H1 (cell line): ENCODE data around the gene FGF12. TPM values are rescaled to one million over a fixed set of nuclear protein-coding genes. Genes with fewer than 3 reads are reported as not detected.
"Not testable (repeated sequence)": the region's sequence is repeated elsewhere in the genome, so short reads cannot be mapped to it uniquely, and the experiment has no call there.

Source experiments
- CTCF ChIA-PET: fragments of 300-600 bp; sonication (Branson Sonifier 250); formaldehyde crosslinking; loops from one replicate; lab custom pipeline; 2021; ENCODE audit not compliant: partially characterized antibody; lab: Charles Lee
- POLR2A ChIA-PET: fragments of 300-600 bp; sonication (Branson Sonifier 250); formaldehyde crosslinking; loops from one replicate; lab custom pipeline; 2021; ENCODE audit warnings: inconsistent platforms; ENCODE audit not compliant: partially characterized antibody; lab: Charles Lee
- DNase-seq, 2 experiments: peaks; one replicate each; pipeline versions ENCODE4 v3.0.0 to v3.0.0-alpha.2; 2010 to 2022; ENCODE audit warnings: low spot score in 2 of 2, low read depth in 1 of 2, mixed read lengths in 1 of 2
- FAIRE-seq: peaks from 2 replicates; lab custom pipeline; 2011; peaks lifted over from hg19 to GRCh38; lab: Jason Lieb, UNC
- H2AFZ ChIP-seq: 2 replicates; pipeline ENCODE4 v1.8.1; 2012; ENCODE audit warnings: low read length, inconsistent platforms
- H2AK5ac ChIP-seq: 2 replicates; pipeline ENCODE4 v1.6.1; 2013; ENCODE audit warnings: low read depth, low read length
- H2BK120ac ChIP-seq: replicated peaks from 2 replicates; pipeline ENCODE3; 2013; ENCODE audit warnings: low read depth, low read length, inconsistent platforms
- H2BK12ac ChIP-seq: 2 replicates; pipeline ENCODE4 v1.6.1; 2013; ENCODE audit warnings: low read depth, low read length
- H2BK15ac ChIP-seq: 2 replicates; pipeline ENCODE4 v1.6.1; 2013; ENCODE audit warnings: low read length
- H2BK20ac ChIP-seq: 2 replicates; pipeline ENCODE4 v1.6.1; 2013; ENCODE audit warnings: low read length
- H2BK5ac ChIP-seq: 2 replicates; pipeline ENCODE4 v1.6.1; 2013; ENCODE audit warnings: low read depth, low read length
- H3K14ac ChIP-seq: 2 replicates; pipeline ENCODE4 v1.6.1; 2013; ENCODE audit warnings: inconsistent platforms; ENCODE audit not compliant: insufficient read length
- H3K18ac ChIP-seq: 2 replicates; pipeline ENCODE4 v1.6.1; 2013; ENCODE audit warnings: low read length; ENCODE audit errors: extremely low read depth
- H3K23ac ChIP-seq: 2 replicates; pipeline ENCODE4 v1.6.1; 2013; ENCODE audit warnings: inconsistent platforms; ENCODE audit not compliant: insufficient read length
- H3K23me2 ChIP-seq: 2 replicates; pipeline ENCODE4 v1.6.1; 2013; ENCODE audit warnings: low read depth, low read length
- H3K27ac ChIP-seq: 2 replicates; pipeline ENCODE4 v1.6.1; 2011; ENCODE audit warnings: low read depth, low read length, inconsistent platforms
- H3K27me3 ChIP-seq, 4 experiments: replicated peaks in 1 of 4; 1 replicate in 1 of 4; 2 replicates in 3 of 4; pipeline versions ENCODE4 v1.6.1 to v1.8.1; 2011 to 2013; ENCODE audit warnings: low read length in 3 of 4, mild to moderate bottlenecking in 3 of 4, inconsistent platforms in 2 of 4, mixed read lengths in 2 of 4, moderate library complexity in 1 of 4; ENCODE audit not compliant: control insufficient read depth in 3 of 4, insufficient read depth in 3 of 4; ENCODE audit errors: extremely low read depth in 1 of 4
- H3K36me3 ChIP-seq, 4 experiments: 2 replicates each; pipeline versions ENCODE4 v1.6.1 to v1.8.1; 2011 to 2013; ENCODE audit warnings: mild to moderate bottlenecking in 4 of 4, low read length in 3 of 4, moderate library complexity in 2 of 4, control low read depth in 1 of 4, inconsistent platforms in 1 of 4; ENCODE audit not compliant: insufficient read depth in 4 of 4, control insufficient read depth in 2 of 4
- H3K4ac ChIP-seq: replicated peaks from 2 replicates; pipeline ENCODE3; 2013; ENCODE audit warnings: low read length, low read depth, mixed read lengths, inconsistent platforms; ENCODE audit not compliant: insufficient read length
- H3K4me1 ChIP-seq, 4 experiments: replicated peaks in 1 of 4; 1 replicate in 1 of 4; 2 replicates in 3 of 4; pipeline versions ENCODE4 v1.6.1 to v1.8.1; 2011 to 2013; ENCODE audit warnings: low read length in 3 of 4, inconsistent platforms in 2 of 4, mixed read lengths in 1 of 4; ENCODE audit not compliant: insufficient read depth in 4 of 4, control insufficient read depth in 3 of 4
- H3K4me2 ChIP-seq, 2 experiments: 2 replicates each; pipeline versions ENCODE4 v1.6.1 to v1.8.1; 2011 to 2013; ENCODE audit warnings: low read depth in 2 of 2, low read length in 2 of 2, control low read depth in 1 of 2, inconsistent platforms in 1 of 2, mild to moderate bottlenecking in 1 of 2; ENCODE audit not compliant: insufficient read depth in 1 of 2
- H3K4me3 ChIP-seq, 4 experiments: fragments of 200-600, 300-600 bp in 1 of 4; sonication (generic), shearing (Covaris generic), sonication (Bioruptor Twin) in 1 of 4; 2 replicates each; pipeline versions ENCODE4 v1.5.1 to v1.8.1; 2011 to 2016; ENCODE audit warnings: low read length in 4 of 4, low read depth in 3 of 4, control low read depth in 2 of 4, inconsistent platforms in 2 of 4, mild to moderate bottlenecking in 2 of 4, mixed read lengths in 1 of 4, moderate library complexity in 1 of 4; ENCODE audit not compliant: insufficient read depth in 2 of 4; ENCODE audit errors: extremely low read depth in 1 of 4
- H3K56ac ChIP-seq: replicated peaks from 2 replicates; pipeline ENCODE3; 2013; ENCODE audit warnings: low read depth, mild to moderate bottlenecking, mixed read lengths, low read length, inconsistent platforms; ENCODE audit not compliant: insufficient read length
- H3K79me1 ChIP-seq: 2 replicates; pipeline ENCODE4 v1.6.1; 2013; ENCODE audit warnings: low read depth, low read length, control low read depth
- H3K79me2 ChIP-seq, 2 experiments: 2 replicates each; pipeline versions ENCODE4 v1.6.1 to v1.8.1; 2012 to 2013; ENCODE audit warnings: low read length in 2 of 2, mild to moderate bottlenecking in 2 of 2, inconsistent platforms in 1 of 2; ENCODE audit not compliant: insufficient read depth in 2 of 2, control insufficient read depth in 1 of 2
- H3K9ac ChIP-seq, 4 experiments: replicated peaks in 1 of 4; 1 replicate in 1 of 4; 2 replicates in 3 of 4; pipeline versions ENCODE4 v1.6.1 to v1.8.1; 2011 to 2013; ENCODE audit warnings: low read depth in 3 of 4, low read length in 3 of 4, control low read depth in 2 of 4, mild to moderate bottlenecking in 2 of 4, moderate library complexity in 2 of 4, inconsistent platforms in 1 of 4; ENCODE audit errors: extremely low read depth in 1 of 4
- H3K9me3 ChIP-seq, 2 experiments: 2 replicates each; pipeline versions ENCODE4 v1.6.1 to v1.8.1; 2012 to 2013; ENCODE audit warnings: mild to moderate bottlenecking in 2 of 2, moderate library complexity in 2 of 2, control low read depth in 1 of 2, inconsistent platforms in 1 of 2, low read depth in 1 of 2, low read length in 1 of 2, mixed read lengths in 1 of 2; ENCODE audit not compliant: insufficient read depth in 2 of 2
- H4K20me1 ChIP-seq, 2 experiments: replicated peaks in 1 of 2; 2 replicates each; pipeline versions ENCODE3 to v1.8.1; 2011 to 2013; ENCODE audit warnings: inconsistent platforms in 2 of 2, low read length in 2 of 2, mild to moderate bottlenecking in 1 of 2; ENCODE audit not compliant: insufficient read depth in 2 of 2, control insufficient read depth in 1 of 2
- H4K5ac ChIP-seq: 2 replicates; pipeline ENCODE4 v1.6.1; 2013; ENCODE audit warnings: low read length, low read depth, mixed read lengths, inconsistent platforms; ENCODE audit not compliant: insufficient read length
- H4K8ac ChIP-seq: 2 replicates; pipeline ENCODE4 v1.8.0; 2013; ENCODE audit warnings: mild to moderate bottlenecking, moderate library complexity, low read length, inconsistent platforms; ENCODE audit not compliant: insufficient read depth; ENCODE audit errors: extremely low read depth
- H4K91ac ChIP-seq: replicated peaks from 2 replicates; pipeline ENCODE3; 2013; ENCODE audit warnings: low read length, mixed read lengths, inconsistent platforms; ENCODE audit not compliant: insufficient read length
- WGBS, 2 experiments: shearing (Covaris generic) in 1 of 2; methylation state at CpG; one replicate each; pipeline versions ENCODE4 v1.1.6 to v1.1.7; 2013 to 2015; ENCODE audit warnings: low lambda C conversion rate in 2 of 2, mixed read lengths in 2 of 2, inconsistent platforms in 1 of 2, low coverage in 1 of 2, missing lambda C conversion rate in 1 of 2; ENCODE audit not compliant: insufficient replicate concordance in 2 of 2, insufficient coverage in 1 of 2, insufficient read length in 1 of 2; ENCODE audit errors: extremely low coverage in 1 of 2, missing lambda C conversion rate in 1 of 2; 5-methylcytosine and 5-hydroxymethylcytosine counted together
- polyA plus RNA-seq, 7 experiments: library from polyadenylated mRNA; depleted of rRNA in 3 of 7; stranded (reverse) in 5 of 7; unstranded in 2 of 7; fragments of >200 nt in 5 of 7; fragments of 200-250 nt in 2 of 7; gene quantifications; 1 replicate in 5 of 7; 2 replicates in 1 of 7; 4 replicates in 1 of 7; pipeline versions ENCODE4 v1.2.1 to v1.2.3, GENCODE V29; 2011 to 2013; ENCODE audit warnings: missing spikeins in 2 of 7, mixed read lengths in 2 of 7
- total RNA-seq: library from RNA; stranded (reverse); fragmentation: NEBNext Ultra II Directional; extraction: Animal tissue kit (Norgen Biotek cat#: 25700); gene quantifications from 2 replicates; pipeline ENCODE4 v1.2.1, GENCODE V29; 2021

The FGF12 gene
- total and polyA plus RNA-seq, 2 of the 8 experiments (the other 6 are each of a cell fraction or from before 2014, with no cell fraction given): 4.1 to 16.6 TPM

GRCh38 chr3:192576704-192577103, 150.6 kb downstream of the FGF12 start:
- H3K18ac ChIP-seq, H3K4me2 ChIP-seq, H2BK15ac ChIP-seq, H4K5ac ChIP-seq, DNase-seq, H3K14ac ChIP-seq, H3K23ac ChIP-seq, H3K9me3 ChIP-seq, H3K27ac ChIP-seq, H2AK5ac ChIP-seq, H3K4me1 ChIP-seq, H2BK12ac ChIP-seq, H3K27me3 ChIP-seq, H2AFZ ChIP-seq, H4K8ac ChIP-seq, H4K91ac ChIP-seq, H3K36me3 ChIP-seq, POLR2A ChIA-PET, H3K9ac ChIP-seq, H3K4me3 ChIP-seq, H3K79me1 ChIP-seq, H3K79me2 ChIP-seq, H2BK120ac ChIP-seq, H2BK5ac ChIP-seq, H3K56ac ChIP-seq, H3K4ac ChIP-seq, H2BK20ac ChIP-seq, FAIRE-seq, H3K23me2 ChIP-seq, H4K20me1 ChIP-seq: not testable (repeated sequence)
- 87% methylated on average over 5 of the region's 5 CpGs; no CpG with 5 or more reads in 1 of the 2 experiments for WGBS, 2 experiments
- CTCF ChIA-PET: interaction anchor here (0.6 to 1.1 kb wide), 2 partner anchors 10 to 56 kb away, joined by 3 to 4 read pairs; no protein-coding TSS in a partner anchor
